GM12878 (cell line): Measurements from ENCODE around the gene DDIT3. TPM values are rescaled to one million over a fixed set of nuclear protein-coding genes. Genes with fewer than 3 reads are reported as not detected.

Experiments
- BACH1 ChIP-seq: fragments of 450-650 bp; IDR thresholded peaks from 2 replicates; pipeline ENCODE4 v1.6.1; 2017; ENCODE audit warnings: mild to moderate bottlenecking, borderline replicate concordance
- EZH2 ChIP-seq: IDR thresholded peaks from 2 replicates; pipeline ENCODE4 v1.6.1; 2012; ENCODE audit warnings: low read depth, mild to moderate bottlenecking, control low read depth, inconsistent platforms, low read length, borderline replicate concordance; ENCODE audit not compliant: control insufficient read depth
- GABPA ChIP-seq: IDR thresholded peaks from 2 replicates; pipeline ENCODE4 v1.6.1; 2014; ENCODE audit warnings: antibody characterized with exemption, low read depth, mild to moderate bottlenecking, inconsistent platforms
- IKZF2 ChIP-seq, 2 experiments: fragments of 450-650 bp; IDR thresholded peaks; 2 replicates each; pipeline ENCODE4 v1.6.1; 2017; ENCODE audit warnings: mild to moderate bottlenecking in 2 of 2, moderate library complexity in 2 of 2
- JUNB ChIP-seq: IDR thresholded peaks from 2 replicates; pipeline ENCODE4 v1.6.1; 2016; ENCODE audit warnings: antibody characterized with exemption, mild to moderate bottlenecking
- MXI1 ChIP-seq: fragments of 150-350 bp; IDR thresholded peaks from 2 replicates; pipeline ENCODE4 v1.6.1; 2011; ENCODE audit warnings: low read depth, mild to moderate bottlenecking, inconsistent platforms, low read length, improper control_type of control experiment
- NFYA ChIP-seq: IDR thresholded peaks from 2 replicates; pipeline ENCODE4 v1.6.1; 2011; ENCODE audit warnings: low read depth, mild to moderate bottlenecking, low read length, improper control_type of control experiment, borderline replicate concordance
- POLR2A ChIP-seq: IDR thresholded peaks from 2 replicates; pipeline ENCODE4 v1.6.1; 2011; ENCODE audit warnings: low read depth, mild to moderate bottlenecking, low read length
- POLR2AphosphoS5 ChIP-seq: IDR thresholded peaks from 2 replicates; pipeline ENCODE4 v1.6.1; 2011; ENCODE audit warnings: mild to moderate bottlenecking, low read length, inconsistent platforms
- SIX5 ChIP-seq: IDR thresholded peaks from 2 replicates; pipeline ENCODE4 v1.6.1; 2011; ENCODE audit warnings: mild to moderate bottlenecking, low read depth, low read length, moderate library complexity; ENCODE audit not compliant: severe bottlenecking
- SMARCA5 ChIP-seq: fragments of 450-650 bp; IDR thresholded peaks from 2 replicates; pipeline ENCODE4 v1.6.1; 2017; ENCODE audit warnings: mild to moderate bottlenecking
- TARDBP ChIP-seq: IDR thresholded peaks from 2 replicates; pipeline ENCODE4 v1.6.1; 2016; ENCODE audit warnings: borderline replicate concordance
- polyA plus RNA-seq, 11 experiments: library from polyadenylated mRNA; depleted of rRNA in 4 of 11; unstranded in 6 of 11; stranded (reverse) in 5 of 11; fragments of >200 nt; fragmentation: Nextera tagmentation in 4 of 11; fragmentation: Illumina TruSeq in 1 of 11; extraction: Ambion mirVana in 4 of 11; extraction: Trizol in 1 of 11; gene quantifications; 1 replicate in 1 of 11; 2 replicates in 10 of 11; pipeline versions ENCODE4 v1.2.1 to v1.2.3, GENCODE V29; 2011 to 2016; ENCODE audit warnings: inconsistent platforms in 2 of 11, missing spikeins in 2 of 11, low read depth in 1 of 11
- total RNA-seq, 4 experiments: library from RNA; depleted of rRNA in 3 of 4; stranded (reverse); fragments of >200 nt in 3 of 4; fragmentation: Illumina TruSeq in 1 of 4; extraction: Trizol in 1 of 4; gene quantifications; 2 replicates each; pipeline versions ENCODE4 v1.2.1 to v1.2.3, GENCODE V29; 2013 to 2021
- TF ChIP-seq, protein P1 (sequence below), 3 experiments: IDR thresholded peaks in 2 of 3; conservative IDR thresholded peaks in 1 of 3; 2 replicates each; pipeline ENCODE4 v1.5.1; 2011; ENCODE audit warnings: low read depth in 3 of 3, low read length in 3 of 3, mild to moderate bottlenecking in 3 of 3, control low read depth in 2 of 3, moderate library complexity in 2 of 3, inconsistent platforms in 1 of 3, mixed read lengths in 1 of 3; ENCODE audit not compliant: control insufficient read depth in 2 of 3, insufficient read depth in 1 of 3; ENCODE audit errors: extremely low read depth in 1 of 3
- TF ChIP-seq, protein P2 (sequence below): IDR thresholded peaks from 2 replicates; pipeline ENCODE4 v1.6.1; 2011; ENCODE audit warnings: borderline replicate concordance, low read depth, mild to moderate bottlenecking, moderate library complexity, low read length; ENCODE audit not compliant: insufficient read depth, poor library complexity, severe bottlenecking
- TF ChIP-seq, protein P3 (sequence below): IDR thresholded peaks from 2 replicates; pipeline ENCODE4 v1.6.1; 2011; ENCODE audit warnings: low read depth, low read length, improper control_type of control experiment, borderline replicate concordance
- TF ChIP-seq, protein P4 (sequence below): fragments of 450-650 bp; conservative IDR thresholded peaks from 2 replicates; pipeline ENCODE4 v1.6.1; 2017; ENCODE audit warnings: mild to moderate bottlenecking, moderate library complexity
- TF ChIP-seq, protein P5 (sequence below): fragments of 450-650 bp; IDR thresholded peaks from 2 replicates; pipeline ENCODE4 v1.6.1; 2016; ENCODE audit warnings: mild to moderate bottlenecking
- TF ChIP-seq, protein P6 (sequence below): fragments of 150-350 bp; IDR thresholded peaks from 2 replicates; pipeline ENCODE4 v1.6.1; 2016; ENCODE audit warnings: low read depth, low read length

Gene DDIT3
- total and polyA plus RNA-seq, 10 of the 15 experiments (the other 5 are each of a cell fraction or from before 2014, with no cell fraction given): 9.2 to 28.9 (median 15.5) TPM

DNA sequence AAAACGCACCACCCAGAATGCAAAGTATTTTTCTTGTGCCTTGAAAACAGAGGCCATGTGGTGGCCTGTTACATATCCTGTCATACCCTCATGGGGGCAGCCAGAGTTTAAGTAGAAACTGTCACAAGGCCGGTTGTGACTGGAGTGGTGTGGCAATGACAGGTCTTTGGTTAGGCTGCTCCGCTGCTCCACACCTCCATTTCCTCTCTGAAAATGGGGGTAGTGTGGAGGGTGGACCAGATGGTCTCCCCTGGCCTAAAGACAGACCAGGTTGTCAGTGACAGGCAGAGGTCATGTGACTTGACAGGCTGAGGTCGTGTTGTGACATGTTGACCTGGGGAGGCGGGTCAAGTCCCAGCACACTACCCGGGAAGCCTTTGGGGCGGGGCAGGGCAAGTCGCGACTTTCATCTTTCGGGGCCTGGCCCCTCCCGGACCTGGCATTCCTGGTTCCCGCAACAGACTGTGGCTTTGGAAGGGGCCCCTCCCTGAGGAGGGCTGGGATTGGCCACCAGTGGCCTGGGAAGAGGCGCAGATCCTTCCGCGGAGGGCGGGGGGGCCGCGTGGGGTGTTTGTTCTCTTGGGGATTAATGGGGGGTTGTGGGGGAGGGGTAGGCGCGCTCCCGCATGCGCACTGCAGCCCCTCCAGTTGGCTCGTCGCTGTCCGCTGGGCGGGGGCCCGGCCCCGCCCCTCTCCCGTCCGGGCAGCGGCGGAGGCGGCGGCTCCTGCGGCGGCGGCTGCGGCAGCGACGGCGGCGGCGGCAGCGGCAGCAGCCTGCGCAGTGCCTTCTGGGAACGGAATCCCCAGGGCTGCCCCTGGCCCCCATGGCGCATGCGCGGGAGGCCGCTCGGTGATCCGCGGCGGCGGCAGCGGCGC is 1.9 kb upstream of the DDIT3 start, which contains the start of gene MBD6 (continued):
- no peak for TF ChIP-seq SIX5
- TF ChIP-seq MXI1: peak; percentile 91
- TF ChIP-seq POLR2A: peak; percentile 86
- TF ChIP-seq NFYA: no peak
- TF ChIP-seq, protein P1, sequence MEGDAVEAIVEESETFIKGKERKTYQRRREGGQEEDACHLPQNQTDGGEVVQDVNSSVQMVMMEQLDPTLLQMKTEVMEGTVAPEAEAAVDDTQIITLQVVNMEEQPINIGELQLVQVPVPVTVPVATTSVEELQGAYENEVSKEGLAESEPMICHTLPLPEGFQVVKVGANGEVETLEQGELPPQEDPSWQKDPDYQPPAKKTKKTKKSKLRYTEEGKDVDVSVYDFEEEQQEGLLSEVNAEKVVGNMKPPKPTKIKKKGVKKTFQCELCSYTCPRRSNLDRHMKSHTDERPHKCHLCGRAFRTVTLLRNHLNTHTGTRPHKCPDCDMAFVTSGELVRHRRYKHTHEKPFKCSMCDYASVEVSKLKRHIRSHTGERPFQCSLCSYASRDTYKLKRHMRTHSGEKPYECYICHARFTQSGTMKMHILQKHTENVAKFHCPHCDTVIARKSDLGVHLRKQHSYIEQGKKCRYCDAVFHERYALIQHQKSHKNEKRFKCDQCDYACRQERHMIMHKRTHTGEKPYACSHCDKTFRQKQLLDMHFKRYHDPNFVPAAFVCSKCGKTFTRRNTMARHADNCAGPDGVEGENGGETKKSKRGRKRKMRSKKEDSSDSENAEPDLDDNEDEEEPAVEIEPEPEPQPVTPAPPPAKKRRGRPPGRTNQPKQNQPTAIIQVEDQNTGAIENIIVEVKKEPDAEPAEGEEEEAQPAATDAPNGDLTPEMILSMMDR (IDR thresholded peaks at IDR 0.05 in 2 of 3, conservative IDR thresholded peaks at IDR 0.05 in 1 of 3; ENCODE audit: control insufficient read depth in 2 of 3, extremely low read depth in 1 of 3, insufficient read depth in 1 of 3, low read depth in 3 of 3, low read length in 3 of 3): peak in 2 of 3 experiments; percentile 18 to 27; a peak in 3 of 6 replicates
- TF ChIP-seq, protein P2, sequence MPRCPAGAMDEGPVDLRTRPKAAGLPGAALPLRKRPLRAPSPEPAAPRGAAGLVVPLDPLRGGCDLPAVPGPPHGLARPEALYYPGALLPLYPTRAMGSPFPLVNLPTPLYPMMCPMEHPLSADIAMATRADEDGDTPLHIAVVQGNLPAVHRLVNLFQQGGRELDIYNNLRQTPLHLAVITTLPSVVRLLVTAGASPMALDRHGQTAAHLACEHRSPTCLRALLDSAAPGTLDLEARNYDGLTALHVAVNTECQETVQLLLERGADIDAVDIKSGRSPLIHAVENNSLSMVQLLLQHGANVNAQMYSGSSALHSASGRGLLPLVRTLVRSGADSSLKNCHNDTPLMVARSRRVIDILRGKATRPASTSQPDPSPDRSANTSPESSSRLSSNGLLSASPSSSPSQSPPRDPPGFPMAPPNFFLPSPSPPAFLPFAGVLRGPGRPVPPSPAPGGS: peak; percentile 13
- no peak for TF ChIP-seq TARDBP
- TF ChIP-seq, protein P3, sequence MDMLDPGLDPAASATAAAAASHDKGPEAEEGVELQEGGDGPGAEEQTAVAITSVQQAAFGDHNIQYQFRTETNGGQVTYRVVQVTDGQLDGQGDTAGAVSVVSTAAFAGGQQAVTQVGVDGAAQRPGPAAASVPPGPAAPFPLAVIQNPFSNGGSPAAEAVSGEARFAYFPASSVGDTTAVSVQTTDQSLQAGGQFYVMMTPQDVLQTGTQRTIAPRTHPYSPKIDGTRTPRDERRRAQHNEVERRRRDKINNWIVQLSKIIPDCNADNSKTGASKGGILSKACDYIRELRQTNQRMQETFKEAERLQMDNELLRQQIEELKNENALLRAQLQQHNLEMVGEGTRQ: peak; percentile 53
- TF ChIP-seq BACH1: peak; percentile 98
- peak; percentile 74 for TF ChIP-seq POLR2AphosphoS5
- TF ChIP-seq, protein P4, sequence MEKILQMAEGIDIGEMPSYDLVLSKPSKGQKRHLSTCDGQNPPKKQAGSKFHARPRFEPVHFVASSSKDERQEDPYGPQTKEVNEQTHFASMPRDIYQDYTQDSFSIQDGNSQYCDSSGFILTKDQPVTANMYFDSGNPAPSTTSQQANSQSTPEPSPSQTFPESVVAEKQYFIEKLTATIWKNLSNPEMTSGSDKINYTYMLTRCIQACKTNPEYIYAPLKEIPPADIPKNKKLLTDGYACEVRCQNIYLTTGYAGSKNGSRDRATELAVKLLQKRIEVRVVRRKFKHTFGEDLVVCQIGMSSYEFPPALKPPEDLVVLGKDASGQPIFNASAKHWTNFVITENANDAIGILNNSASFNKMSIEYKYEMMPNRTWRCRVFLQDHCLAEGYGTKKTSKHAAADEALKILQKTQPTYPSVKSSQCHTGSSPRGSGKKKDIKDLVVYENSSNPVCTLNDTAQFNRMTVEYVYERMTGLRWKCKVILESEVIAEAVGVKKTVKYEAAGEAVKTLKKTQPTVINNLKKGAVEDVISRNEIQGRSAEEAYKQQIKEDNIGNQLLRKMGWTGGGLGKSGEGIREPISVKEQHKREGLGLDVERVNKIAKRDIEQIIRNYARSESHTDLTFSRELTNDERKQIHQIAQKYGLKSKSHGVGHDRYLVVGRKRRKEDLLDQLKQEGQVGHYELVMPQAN: peak; percentile 52; the same call in 1 of the 2 replicates
- TF ChIP-seq, protein P5, sequence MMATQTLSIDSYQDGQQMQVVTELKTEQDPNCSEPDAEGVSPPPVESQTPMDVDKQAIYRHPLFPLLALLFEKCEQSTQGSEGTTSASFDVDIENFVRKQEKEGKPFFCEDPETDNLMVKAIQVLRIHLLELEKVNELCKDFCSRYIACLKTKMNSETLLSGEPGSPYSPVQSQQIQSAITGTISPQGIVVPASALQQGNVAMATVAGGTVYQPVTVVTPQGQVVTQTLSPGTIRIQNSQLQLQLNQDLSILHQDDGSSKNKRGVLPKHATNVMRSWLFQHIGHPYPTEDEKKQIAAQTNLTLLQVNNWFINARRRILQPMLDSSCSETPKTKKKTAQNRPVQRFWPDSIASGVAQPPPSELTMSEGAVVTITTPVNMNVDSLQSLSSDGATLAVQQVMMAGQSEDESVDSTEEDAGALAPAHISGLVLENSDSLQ: peak; percentile 90
- no peak for TF ChIP-seq GABPA
- TF ChIP-seq EZH2: no peak
- peak; percentile 38; the same call in 1 of the 2 replicates for TF ChIP-seq SMARCA5
- TF ChIP-seq, protein P6, sequence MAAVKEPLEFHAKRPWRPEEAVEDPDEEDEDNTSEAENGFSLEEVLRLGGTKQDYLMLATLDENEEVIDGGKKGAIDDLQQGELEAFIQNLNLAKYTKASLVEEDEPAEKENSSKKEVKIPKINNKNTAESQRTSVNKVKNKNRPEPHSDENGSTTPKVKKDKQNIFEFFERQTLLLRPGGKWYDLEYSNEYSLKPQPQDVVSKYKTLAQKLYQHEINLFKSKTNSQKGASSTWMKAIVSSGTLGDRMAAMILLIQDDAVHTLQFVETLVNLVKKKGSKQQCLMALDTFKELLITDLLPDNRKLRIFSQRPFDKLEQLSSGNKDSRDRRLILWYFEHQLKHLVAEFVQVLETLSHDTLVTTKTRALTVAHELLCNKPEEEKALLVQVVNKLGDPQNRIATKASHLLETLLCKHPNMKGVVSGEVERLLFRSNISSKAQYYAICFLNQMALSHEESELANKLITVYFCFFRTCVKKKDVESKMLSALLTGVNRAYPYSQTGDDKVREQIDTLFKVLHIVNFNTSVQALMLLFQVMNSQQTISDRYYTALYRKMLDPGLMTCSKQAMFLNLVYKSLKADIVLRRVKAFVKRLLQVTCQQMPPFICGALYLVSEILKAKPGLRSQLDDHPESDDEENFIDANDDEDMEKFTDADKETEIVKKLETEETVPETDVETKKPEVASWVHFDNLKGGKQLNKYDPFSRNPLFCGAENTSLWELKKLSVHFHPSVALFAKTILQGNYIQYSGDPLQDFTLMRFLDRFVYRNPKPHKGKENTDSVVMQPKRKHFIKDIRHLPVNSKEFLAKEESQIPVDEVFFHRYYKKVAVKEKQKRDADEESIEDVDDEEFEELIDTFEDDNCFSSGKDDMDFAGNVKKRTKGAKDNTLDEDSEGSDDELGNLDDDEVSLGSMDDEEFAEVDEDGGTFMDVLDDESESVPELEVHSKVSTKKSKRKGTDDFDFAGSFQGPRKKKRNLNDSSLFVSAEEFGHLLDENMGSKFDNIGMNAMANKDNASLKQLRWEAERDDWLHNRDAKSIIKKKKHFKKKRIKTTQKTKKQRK: no peak
- TF ChIP-seq IKZF2 (IDR thresholded peaks at IDR 0.05): peak; percentile 86 to 92
- no peak for TF ChIP-seq JUNB
